CD4-positive, alpha-beta T cell treated with Interleukin-6 for 4 hours (primary cell): ENCODE results near the gene SEH1L.
"Not testable (repeated sequence)": the region's sequence is repeated elsewhere in the genome, so short reads cannot be mapped to it uniquely, and the experiment has no call there.

ENCODE experiments used
- DNase-seq: peaks from one replicate; pipeline ENCODE4 v3.0.0-alpha.2; 2020; ENCODE audit warnings: mixed read lengths

The SEH1L gene

GRCh38 chr18:12947285-12948049, at the start of gene SEH1L:
TSS of gene SEH1L (plus strand) at chr18:12948011. CDS start at chr18:12948122, 111 bp downstream.
- peak; percentile 100 for DNase-seq

- not testable (repeated sequence) for DNase-seq
Observed at GRCh38 chr18:12901208-12901607, 46.6 kb upstream of the SEH1L start.

- DNase-seq = peak; percentile 24
Observed at GRCh38 chr18:12904012-12904516, 43.7 kb upstream of the SEH1L start.

GRCh38 chr18:12906119-12906518, 41.7 kb upstream of the SEH1L start:
- DNase-seq = no peak

- DNase-seq = no peak
Observed at GRCh38 chr18:12906773-12907172, 41.0 kb upstream of the SEH1L start.

GRCh38 chr18:12907258-12907925, 40.4 kb upstream of the SEH1L start:
- DNase-seq = no peak

GRCh38 chr18:12908706-12909105, 39.1 kb upstream of the SEH1L start:
- DNase-seq = no peak

GRCh38 chr18:12911025-12911928, 36.5 kb upstream of the SEH1L start:
- DNase-seq = peak; percentile 66

GRCh38 chr18:12911929-12912703, 35.7 kb upstream of the SEH1L start:
- DNase-seq = no peak

GRCh38 chr18:12921178-12921577, 26.6 kb upstream of the SEH1L start:
- no peak for DNase-seq

GRCh38 chr18:12922266-12922665, 25.5 kb upstream of the SEH1L start:
- no peak for DNase-seq

GRCh38 chr18:12924616-12925015, 23.2 kb upstream of the SEH1L start:
- DNase-seq = no peak

GRCh38 chr18:12928206-12928605, 19.6 kb upstream of the SEH1L start:
- no peak for DNase-seq

GRCh38 chr18:12928641-12929040, 19.2 kb upstream of the SEH1L start:
- DNase-seq = no peak

GRCh38 chr18:12929477-12930083, 18.2 kb upstream of the SEH1L start:
- DNase-seq = no peak

GRCh38 chr18:12930376-12930775, 17.4 kb upstream of the SEH1L start:
- no peak for DNase-seq

- DNase-seq = no peak
Observed at GRCh38 chr18:12930908-12931307, 16.9 kb upstream of the SEH1L start.

- DNase-seq = no peak
Observed at GRCh38 chr18:12933327-12933726, 14.5 kb upstream of the SEH1L start.

- peak; percentile 85 for DNase-seq
Observed at GRCh38 chr18:12934454-12935071, 13.2 kb upstream of the SEH1L start.

GRCh38 chr18:12939162-12939561, 8.6 kb upstream of the SEH1L start:
- DNase-seq = no peak

- DNase-seq = no peak
Observed at GRCh38 chr18:12943215-12943614, 4.6 kb upstream of the SEH1L start.
